ENCODE measurements around the gene ALX3. TPM values are rescaled to one million over a fixed set of nuclear protein-coding genes. Genes with fewer than 3 reads are reported as not detected.
"Not testable (repeated sequence)": the region's sequence is repeated elsewhere in the genome, so short reads cannot be mapped to it uniquely, and the experiment has no call there.

The ALX3 gene
- total RNA-seq, 1 donor from 2014 or later, result not detected

DNA sequence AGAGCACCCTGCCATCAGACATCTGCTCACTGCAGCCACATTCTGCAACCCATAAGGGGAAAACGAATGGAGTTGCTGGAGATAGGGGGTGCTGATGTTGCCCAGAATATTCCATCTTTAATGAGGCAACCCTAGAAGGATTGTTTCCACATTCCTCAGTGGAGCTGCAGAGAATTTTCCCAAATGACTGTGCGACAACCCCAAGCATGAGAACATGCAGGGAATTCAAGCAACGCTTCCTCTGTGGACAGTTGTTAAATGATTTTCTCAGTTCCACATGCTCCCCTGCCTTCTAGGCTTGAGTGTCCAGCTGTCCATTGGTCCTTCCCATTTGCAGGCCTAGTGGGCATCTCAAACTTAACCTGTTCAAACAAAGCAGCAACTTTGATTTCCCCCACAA lies 21.3 kb upstream of the ALX3 start:
- DNase-seq (no peak), ATAC-seq (no peak)
- intact Hi-C loops (cut with micrococcal nuclease), result no loop called here

DNA sequence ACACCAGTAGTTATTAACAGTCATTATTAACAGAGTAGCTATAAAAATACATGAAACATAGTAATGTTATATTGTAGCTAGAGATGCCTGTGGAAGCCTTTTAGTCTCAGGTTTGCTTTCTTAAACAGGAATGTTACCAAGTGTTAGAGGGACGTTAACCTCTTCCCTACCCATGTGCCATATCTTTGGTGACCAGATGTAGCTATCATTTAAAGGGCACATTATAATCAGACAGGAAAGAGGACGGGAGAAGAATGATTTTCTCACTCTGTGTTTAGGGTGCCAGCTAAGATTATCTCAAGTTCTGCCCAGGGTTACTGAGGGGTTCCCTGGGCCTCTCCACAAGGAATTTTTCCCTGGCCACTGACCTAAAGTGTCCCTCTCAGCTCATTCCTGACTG lies 20.9 kb upstream of the ALX3 start:
- DNase-seq, result no peak
- no peak for ATAC-seq
- intact Hi-C loops (cut with micrococcal nuclease), result no loop called here

DNA sequence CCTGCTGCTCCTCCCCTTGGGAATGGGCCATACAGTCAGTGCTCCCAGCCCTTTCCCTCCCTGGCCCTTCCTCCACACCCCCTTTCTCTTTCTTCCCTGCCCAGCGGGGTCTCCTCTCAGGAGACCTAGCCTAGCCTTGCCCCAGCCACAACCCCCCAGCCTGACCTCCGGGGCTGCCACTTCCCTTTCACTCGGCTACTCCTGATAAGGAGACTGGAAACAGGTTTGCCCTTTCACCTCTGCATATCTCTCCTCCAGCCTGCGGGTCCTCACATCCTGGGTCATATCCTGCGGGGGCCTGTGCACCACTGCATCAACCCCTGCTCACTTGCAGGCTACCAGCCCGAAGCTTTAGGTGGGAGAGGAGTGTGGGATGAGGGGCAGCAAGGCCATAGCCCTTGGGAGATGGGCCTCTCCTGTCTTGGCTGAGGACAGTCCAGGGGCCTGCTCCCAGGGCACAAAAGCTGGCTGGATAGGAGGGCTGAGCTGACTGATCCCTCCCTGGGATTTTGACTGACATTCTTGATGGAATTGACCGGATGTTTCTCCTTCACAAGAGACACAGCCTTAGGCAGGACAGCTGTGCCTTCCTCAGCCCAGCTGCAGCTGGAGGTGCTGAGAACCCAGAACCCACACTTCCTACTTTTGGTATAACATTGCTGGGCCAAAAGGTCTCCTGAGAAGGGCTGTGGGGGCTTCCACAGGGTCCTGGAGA lies 19.2 kb upstream of the ALX3 start:
- DNase-seq, result no peak
- intact Hi-C loops (cut with micrococcal nuclease), result no loop called here
- ATAC-seq, result peak; percentile 38

DNA sequence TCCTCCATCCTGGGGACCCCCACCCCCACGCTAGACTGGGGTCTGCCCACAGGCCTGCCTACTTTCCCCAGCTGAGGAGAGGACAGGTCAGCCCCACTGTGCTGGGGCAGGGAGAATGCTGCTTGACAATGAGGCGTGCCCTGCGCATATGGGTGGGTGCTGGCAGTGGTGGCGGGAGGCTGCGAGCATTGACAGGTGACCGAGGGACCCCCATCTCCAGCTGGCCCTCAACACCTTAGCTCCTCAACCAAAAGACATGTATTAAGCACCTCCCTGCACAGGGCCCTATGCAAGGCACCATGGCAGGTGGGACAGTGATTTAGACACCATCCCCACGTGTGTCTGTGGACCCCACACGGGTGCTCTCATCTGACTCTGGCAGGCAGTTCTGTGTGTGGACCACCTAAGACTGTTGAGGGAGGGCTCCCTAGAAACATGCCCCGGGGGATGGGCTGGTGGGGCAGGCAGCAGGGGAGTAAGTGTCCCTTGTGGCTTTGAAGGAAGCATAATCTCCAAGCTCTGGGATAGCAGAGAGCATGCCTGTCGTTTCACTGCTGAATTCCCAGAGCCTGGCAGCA lies 18.4 kb upstream of the ALX3 start:
- no peak for ATAC-seq
- intact Hi-C loops (cut with micrococcal nuclease), result no loop called here
- no peak for DNase-seq

DNA sequence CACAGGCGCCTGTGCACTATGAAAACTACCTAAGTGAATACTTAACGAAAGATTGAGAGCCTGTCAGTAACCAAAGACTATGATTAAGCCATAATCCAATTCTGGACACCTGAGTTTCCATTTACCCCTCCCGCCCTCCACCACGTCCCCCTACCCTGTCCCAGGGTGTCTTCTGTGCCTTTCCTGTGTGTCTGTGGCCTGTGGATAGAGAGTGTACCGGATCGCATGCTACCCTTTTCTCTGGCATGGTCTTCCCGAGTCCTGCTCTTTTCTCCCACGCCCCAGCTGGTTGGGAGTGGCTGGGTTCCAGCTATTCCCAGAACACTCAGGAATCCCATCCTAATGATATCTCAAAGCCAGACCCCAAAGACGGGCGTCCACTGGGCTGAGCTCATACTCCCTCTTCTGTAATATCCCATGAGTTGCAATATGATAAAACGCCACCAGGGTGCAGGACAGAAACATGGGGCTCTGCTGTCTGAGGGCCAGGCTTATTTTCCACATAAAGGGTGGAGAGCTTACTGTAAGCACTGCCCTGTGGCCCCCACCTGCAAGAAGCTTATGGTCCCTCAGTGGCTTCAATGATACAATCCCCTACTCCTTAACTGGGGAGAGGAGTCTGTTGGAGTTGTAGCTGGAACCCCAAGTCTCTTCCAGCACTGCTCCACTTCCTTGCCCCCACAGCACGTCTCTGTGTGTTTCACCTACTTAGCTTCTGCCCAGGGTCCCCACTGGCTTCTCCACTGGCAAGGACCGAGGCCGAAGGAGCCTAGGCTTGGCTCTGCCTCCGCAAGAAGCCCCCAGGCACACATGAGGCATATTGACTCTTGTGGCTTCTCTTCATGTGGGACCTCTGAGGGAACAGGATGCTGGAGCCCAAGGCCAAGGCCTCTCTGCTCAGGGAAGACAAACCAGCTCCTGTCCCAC lies 17.6 kb upstream of the ALX3 start:
- intact Hi-C loops (cut with micrococcal nuclease), result no loop called here
- DNase-seq, result peak; percentile 37
- peak; percentile 67 for ATAC-seq

DNA sequence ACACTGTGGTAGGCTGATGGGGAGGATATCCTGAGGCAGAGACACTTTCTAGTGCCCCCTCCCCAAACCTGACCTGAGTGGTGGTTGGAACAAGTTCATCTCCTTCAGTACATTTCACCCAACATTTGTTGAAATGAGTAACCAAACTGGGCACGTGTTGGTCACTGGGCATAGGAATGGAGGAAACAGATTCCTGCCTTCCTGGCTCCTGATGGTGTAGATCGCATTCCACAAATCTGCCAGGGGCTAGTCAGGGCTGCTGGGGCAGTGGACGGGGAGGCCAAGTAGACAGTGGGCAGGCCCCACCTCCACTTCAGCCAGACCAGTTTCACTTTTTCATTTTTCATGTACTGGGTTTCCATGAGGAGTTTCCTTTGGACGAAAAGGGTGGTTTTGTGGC lies 16.5 kb upstream of the ALX3 start:
- DNase-seq (no peak), ATAC-seq (no peak)
- intact Hi-C loops (cut with micrococcal nuclease), result no loop called here

DNA sequence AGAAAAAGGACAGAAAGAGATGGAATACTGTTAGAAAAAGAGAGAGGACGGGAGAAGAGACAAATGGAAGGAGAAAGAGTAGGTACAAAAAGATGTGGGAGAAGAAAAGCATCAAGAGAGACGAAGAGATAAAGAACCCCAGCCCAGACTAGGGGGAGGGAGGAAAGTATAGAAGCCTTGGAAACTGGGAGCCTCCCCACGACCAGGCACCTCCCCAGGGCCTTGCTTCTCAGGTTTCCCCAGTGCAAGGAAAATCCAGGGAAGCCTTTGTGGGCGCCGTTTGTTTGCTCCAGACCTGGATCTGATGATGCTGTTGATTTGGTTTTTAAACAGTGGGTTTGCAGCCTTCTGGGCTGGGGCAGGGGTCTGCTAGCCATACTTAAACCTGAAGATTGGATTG lies 15.2 kb upstream of the ALX3 start:
- DNase-seq (no peak), ATAC-seq (no peak)
- intact Hi-C loops (cut with micrococcal nuclease), result no loop called here

DNA sequence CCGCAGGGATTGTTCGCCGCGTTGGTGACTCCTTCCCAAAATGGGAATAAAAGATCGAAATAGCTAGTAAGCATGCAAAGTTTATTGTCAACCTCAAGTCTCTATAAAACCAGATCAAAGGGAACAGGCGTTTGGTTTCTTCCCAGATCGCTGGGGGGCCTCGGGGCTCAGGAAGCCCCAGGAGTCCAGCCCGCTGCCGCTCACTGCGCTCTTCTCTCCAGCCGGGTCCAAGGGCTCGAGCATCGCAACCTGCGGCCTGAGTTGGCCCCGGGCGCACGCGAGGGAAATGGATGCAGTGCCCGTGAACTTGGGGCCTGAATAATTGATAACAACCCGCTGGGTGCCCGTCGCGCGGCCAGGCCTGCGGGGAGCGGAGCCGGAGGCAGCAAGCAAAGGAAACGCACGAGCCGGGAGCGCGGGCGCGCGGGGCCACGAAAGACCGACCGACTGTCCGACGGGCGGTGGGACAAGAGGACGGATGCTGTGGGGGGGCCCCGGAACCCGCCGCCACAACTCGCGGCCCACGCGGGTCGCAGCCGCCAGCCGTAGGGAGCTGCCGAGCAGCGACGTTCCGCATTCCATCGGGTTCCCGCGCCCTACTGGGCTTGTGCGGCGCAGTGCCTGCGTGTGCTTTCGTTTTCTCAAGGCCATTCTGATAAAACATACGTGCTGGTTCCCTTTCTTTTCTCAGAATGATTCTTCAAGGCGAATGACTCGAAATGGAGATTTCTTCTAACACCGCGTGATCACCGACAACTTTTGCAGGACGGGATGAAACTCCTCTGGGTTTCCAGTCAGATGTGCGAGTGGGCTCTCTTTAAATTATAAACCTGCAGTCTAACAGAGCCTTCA lies 14.0 kb upstream of the ALX3 start:
- ATAC-seq (peak; percentile 85), DNase-seq (peak; percentile 76)
- intact Hi-C loops (cut with micrococcal nuclease), result no loop called here

DNA sequence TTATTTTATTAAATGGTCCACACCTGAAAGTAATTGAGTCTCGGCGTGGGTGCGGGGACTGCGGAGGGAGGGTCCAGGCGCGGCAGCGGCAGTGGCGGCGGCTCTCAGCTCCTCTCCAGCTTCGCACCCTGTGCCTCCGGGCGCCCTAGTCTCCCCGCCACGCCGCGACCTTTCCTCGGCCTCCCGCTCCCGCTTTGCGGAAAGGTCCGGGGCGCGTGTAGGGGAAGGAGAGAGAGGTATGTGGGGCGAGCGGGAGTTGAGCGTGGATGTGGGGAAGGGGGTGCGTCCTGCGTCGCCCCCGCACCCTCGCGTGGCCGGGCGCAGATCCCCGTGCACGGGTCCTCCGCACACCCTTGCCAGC lies 13.4 kb upstream of the ALX3 start:
- DNase-seq (no peak), ATAC-seq (peak; percentile 42)

DNA sequence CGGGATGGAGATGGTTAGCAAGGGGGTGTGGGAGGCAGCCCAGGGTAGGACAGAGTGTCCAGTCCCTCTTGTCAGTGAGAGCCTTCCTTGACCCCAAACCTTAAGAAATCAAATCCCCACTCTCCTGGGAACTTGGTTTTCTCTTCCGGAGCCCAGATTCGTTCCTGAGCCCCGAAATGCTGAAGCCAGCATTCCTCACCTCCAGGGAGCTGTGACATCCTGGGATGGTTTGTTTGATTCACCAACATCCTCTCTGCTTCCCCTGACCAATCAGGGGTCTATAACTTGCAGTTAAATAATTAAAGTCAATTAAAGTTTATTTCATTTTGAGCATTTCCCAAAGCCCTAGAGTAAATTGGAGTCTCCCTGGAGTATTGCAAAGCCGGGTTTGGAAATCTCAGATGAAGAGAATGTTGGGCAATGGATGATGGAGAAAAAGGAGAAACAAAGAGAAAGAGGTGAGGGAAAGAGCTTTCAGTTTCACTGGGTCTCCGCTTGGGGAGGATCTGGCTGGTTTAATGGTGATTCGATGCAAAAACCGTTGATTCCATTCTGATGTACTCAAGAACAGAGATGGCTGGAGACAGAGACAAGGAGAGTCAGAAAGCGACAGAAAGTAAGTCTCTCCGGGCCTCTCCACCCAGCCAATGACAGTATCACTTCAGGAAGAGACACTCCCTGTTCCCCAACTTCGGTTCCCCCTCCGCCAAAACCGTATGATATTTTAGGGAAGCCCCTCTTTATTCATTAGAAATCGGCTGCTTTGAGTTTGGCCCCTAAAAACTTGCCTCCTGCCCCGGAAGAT lies 12.8 kb upstream of the ALX3 start:
- ATAC-seq, result no peak
- intact Hi-C loops (cut with micrococcal nuclease), result no loop called here
- DNase-seq, result no peak

More for the DNA sequence above, 13.4 kb upstream of the ALX3 start:
- intact Hi-C loops (cut with micrococcal nuclease), result no loop called here

DNA sequence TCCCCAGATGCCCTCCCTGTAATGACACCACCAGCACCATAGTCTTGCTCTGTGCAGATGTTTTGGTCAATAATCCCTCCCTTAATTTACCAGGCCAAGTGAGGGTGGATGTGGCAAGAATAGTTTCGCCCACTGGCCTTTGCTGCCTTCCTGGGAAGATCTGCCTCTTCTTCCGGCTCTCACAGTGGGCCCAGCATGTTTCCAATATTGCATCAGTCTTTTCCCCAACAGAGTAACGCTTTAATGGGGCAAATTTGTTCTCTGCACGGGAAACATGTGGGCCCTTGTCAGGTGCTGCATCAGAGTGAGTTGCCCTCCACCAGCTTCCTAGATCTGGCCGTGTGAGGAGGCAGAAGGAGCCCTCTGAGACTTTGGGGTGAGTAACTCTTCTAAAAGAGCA lies 12.0 kb upstream of the ALX3 start:
- no peak for DNase-seq
- no peak for ATAC-seq
- intact Hi-C loops (cut with micrococcal nuclease), result no loop called here

DNA sequence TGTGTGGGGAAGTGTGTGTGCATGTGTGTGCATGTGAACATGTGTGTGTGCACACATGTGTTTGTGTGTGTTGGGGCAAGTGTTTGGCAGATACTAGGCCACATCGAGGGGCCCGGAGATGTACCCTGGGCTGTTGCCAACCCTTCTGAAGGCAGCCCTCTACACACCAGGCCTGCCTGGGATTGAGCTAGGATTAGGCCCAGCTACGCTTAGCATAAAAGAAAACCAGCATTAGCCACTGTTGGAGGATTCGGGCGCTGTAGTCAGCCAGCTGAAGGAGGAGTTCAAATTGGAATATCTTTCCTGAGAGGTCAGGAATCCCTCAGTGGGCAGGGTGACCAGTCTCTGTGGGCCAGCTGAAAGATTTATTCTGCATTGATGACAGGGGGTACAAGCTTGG lies 10.6 kb upstream of the ALX3 start:
- intact Hi-C loops (cut with micrococcal nuclease), result no loop called here
- no peak for DNase-seq
- no peak for ATAC-seq

DNA sequence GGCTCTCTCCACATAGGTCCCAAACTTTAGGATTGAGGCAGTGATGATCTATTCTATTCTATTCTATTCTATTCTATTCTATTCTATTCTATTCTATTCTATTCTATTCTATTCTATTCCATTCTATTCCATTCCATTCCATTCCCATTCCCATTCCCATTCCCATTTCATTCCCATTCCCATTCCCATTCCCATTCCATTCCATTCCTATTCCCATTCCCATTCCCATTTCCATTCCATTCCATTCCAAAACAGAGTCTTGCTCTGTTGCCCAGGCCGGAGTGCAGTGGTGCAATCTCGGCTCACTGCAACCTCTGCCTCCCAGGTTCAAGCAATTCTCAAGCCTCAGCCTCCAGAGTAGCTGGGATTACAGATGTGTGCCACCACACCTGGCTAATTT lies 9.5 kb upstream of the ALX3 start:
- DNase-seq; intact Hi-C loops (cut with micrococcal nuclease); ATAC-seq: not testable (repeated sequence)

DNA sequence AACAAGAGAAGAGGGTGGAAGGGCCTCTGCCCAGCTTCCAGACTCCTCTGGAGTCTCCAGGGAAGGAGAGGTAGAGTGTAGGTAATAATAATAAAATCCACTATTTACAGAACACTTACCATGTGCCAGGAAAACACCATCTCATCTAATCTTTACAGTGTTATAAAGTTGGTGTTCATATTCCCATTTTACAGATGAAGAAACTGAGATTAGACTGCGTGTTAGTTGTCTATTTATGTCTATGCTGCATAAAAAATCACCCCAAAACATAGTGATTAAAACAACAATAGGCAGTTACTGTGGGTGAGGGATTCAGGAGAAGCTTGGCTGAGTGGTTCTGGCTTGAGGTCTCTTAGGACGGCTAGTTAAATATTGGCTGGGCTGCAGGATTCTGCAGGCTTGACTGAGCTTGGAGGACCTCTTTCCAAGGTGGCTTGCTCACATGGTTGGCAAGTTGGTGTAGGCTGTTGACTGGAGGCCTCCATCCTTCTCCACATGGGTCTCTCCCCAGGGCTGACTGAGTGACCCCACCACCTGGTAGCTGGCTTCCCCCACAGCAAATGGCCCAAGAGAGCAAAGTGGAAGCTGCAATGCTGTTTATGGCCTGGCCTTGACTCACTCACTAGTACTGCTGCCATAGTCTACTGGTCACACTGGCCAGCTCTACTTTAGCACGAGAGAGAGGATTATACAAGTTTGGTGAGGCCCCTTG lies 6.5 kb upstream of the ALX3 start:
- intact Hi-C loops (cut with micrococcal nuclease), result no loop called here
- DNase-seq (no peak), ATAC-seq (no peak)

DNA sequence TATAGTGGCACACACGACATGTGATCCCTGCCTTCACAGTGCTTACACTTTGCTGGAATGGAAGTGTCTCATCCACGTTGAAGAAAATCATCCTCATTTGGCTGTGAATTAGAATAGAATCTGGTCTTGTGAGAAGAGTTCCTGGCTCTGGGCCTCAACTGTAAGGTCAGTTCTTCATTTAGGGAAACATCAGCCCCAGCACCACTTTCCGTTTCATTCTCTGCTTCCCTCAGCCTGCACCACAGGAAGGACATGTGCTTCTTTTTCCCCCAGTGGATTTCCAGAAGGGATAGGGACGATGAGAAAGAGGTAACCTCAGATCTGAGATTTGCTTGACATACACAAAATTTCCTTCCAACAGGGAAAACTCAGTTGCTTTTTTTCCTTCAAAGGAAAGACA lies 3.7 kb upstream of the ALX3 start:
- intact Hi-C loops (cut with micrococcal nuclease), result no loop called here
- ATAC-seq (no peak), DNase-seq (no peak)

DNA sequence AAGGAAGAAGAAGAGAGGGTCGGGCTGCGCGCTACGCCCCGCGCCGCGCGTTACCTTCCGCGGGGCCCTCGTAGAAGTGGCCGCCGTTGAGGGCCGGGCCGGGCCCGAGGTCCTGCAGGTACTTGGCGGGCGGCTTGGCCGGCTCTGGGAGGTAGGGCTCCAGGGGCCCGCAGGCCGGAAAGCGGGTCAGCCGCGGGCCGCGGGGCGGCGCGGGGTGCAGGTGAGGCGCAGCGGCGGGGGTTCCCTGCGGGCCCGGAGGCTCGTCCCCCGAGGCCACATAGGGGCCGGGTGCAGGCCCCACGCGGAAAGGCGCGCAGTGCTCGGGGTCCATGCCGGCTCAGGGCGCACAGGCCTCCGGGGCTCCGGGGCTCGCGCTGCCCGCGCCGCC lies 196 bp downstream of the ALX3 start:
- DNase-seq (no peak), ATAC-seq (peak; percentile 24)
- intact Hi-C loops (cut with micrococcal nuclease), result no loop called here

DNA sequence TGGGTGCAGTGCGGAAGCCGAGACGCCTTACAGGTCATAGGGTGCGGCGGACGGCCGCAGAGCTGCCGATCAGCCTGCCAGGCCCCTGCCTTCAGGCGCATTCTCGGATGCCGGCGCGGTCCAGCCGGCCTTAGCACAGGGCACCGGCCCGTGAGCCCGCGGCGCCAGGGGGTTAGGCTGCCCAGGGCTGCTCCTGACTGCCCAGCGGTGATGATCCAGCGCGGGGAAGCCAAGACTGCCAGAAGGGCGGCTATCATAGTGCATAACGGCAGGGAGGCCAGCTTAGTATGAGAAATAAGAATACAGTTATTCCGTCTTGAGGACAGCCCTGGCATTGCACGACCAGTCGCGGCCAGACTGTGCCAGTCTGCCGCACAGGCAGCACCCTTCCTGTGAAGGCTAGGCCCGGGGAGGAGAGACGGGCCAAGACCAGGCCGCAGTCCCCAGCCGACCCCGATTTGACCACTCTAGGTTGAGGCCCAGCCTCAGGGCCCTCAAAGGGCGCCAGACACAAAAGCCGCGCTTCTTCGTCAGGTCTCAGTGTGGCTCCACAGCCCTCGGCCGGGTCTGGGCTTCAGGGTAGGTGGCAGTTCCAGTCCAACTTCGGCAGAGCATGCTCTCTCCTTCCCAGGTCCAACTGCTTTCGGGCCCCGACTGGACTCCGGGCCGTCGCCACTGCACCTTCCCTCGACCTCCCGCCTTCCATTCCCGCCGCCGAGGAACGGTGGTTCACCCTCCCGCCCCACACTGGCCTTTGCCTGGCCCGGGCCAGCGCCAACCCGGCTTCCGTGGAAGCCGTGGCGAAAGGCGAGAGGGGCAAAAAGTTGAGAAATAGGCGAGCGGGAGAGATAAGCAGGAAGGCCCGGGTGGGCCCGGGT lies 829 bp downstream of the ALX3 start:
- intact Hi-C loops (cut with micrococcal nuclease), result no loop called here
- DNase-seq (no peak), ATAC-seq (peak; percentile 25)
